Mesendoderm (in vitro differentiated cells): ENCODE data around the gene EIF1AD.
"Not testable (repeated sequence)": the region's sequence is repeated elsewhere in the genome, so short reads cannot be mapped to it uniquely, and the experiment has no call there.

Experiments
- DNase-seq: peaks from one replicate; pipeline ENCODE4 v3.0.0; 2013
- H2AK5ac ChIP-seq: 2 replicates; pipeline ENCODE4 v1.6.1; 2013; ENCODE audit warnings: low read length, inconsistent platforms
- H2BK120ac ChIP-seq: 2 replicates; pipeline ENCODE4 v1.6.1; 2013; ENCODE audit warnings: low read depth, mild to moderate bottlenecking, low read length, moderate library complexity, mixed read lengths
- H2BK15ac ChIP-seq: replicated peaks from 2 replicates; pipeline ENCODE4 v1.6.1; 2013; ENCODE audit warnings: low read depth, mild to moderate bottlenecking, moderate library complexity
- H2BK5ac ChIP-seq: 2 replicates; pipeline ENCODE4 v1.6.1; 2013; ENCODE audit warnings: low read length, inconsistent platforms
- H3K18ac ChIP-seq: 2 replicates; pipeline ENCODE4 v1.6.1; 2013; ENCODE audit warnings: mild to moderate bottlenecking, low read length, mixed read lengths
- H3K23ac ChIP-seq: one replicate; pipeline ENCODE4 v1.6.1; 2013; ENCODE audit warnings: low read length
- H3K27ac ChIP-seq: 2 replicates; pipeline ENCODE4 v1.5.1; 2013; ENCODE audit warnings: low read depth, mild to moderate bottlenecking, inconsistent platforms, low read length, moderate library complexity
- H3K27me3 ChIP-seq: 2 replicates; pipeline ENCODE4 v1.6.1; 2013; ENCODE audit warnings: low read length, control low read depth, mild to moderate bottlenecking, inconsistent platforms; ENCODE audit not compliant: insufficient read depth, poor library complexity
- H3K36me3 ChIP-seq: 2 replicates; pipeline ENCODE4 v1.6.1; 2013; ENCODE audit warnings: low read length, inconsistent platforms; ENCODE audit not compliant: control insufficient read depth, insufficient read depth
- H3K4ac ChIP-seq: one replicate; pipeline ENCODE4 v1.6.1; 2013; ENCODE audit warnings: low read depth, mild to moderate bottlenecking, low read length, moderate library complexity
- H3K4me1 ChIP-seq: 2 replicates; pipeline ENCODE4 v1.6.1; 2013; ENCODE audit warnings: low read depth, low read length, inconsistent platforms; ENCODE audit not compliant: control insufficient read depth
- H3K4me2 ChIP-seq: 2 replicates; pipeline ENCODE4 v1.6.1; 2013; ENCODE audit warnings: low read length
- H3K4me3 ChIP-seq: 2 replicates; pipeline ENCODE4 v1.5.1; 2013; ENCODE audit warnings: mild to moderate bottlenecking, low read length
- H3K56ac ChIP-seq: one replicate; pipeline ENCODE4 v1.6.1; 2013; ENCODE audit warnings: low read length
- H3K79me1 ChIP-seq: 2 replicates; pipeline ENCODE4 v1.6.1; 2013; ENCODE audit warnings: low read length, inconsistent platforms
- H3K79me2 ChIP-seq: 2 replicates; pipeline ENCODE4 v1.6.1; 2013; ENCODE audit warnings: mild to moderate bottlenecking, low read length; ENCODE audit not compliant: control insufficient read depth, insufficient read depth
- H3K9ac ChIP-seq: 2 replicates; pipeline ENCODE4 v1.6.1; 2013; ENCODE audit warnings: low read length, inconsistent platforms
- H4K5ac ChIP-seq: one replicate; pipeline ENCODE4 v1.6.1; 2013; ENCODE audit warnings: low read length
- H4K8ac ChIP-seq: one replicate; pipeline ENCODE4 v1.6.1; 2013; ENCODE audit warnings: low read depth, mild to moderate bottlenecking, control low read depth, low read length, moderate library complexity
- WGBS: extraction: QIAGEN DNeasy Blood & Tissue Kit; methylation state at CpG from one replicate; pipeline ENCODE4 v1.1.7; 2013; ENCODE audit warnings: low lambda C conversion rate, missing lambda C conversion rate; ENCODE audit not compliant: insufficient coverage; ENCODE audit errors: extremely low coverage; 5-methylcytosine and 5-hydroxymethylcytosine counted together

EIF1AD gene

DNA sequence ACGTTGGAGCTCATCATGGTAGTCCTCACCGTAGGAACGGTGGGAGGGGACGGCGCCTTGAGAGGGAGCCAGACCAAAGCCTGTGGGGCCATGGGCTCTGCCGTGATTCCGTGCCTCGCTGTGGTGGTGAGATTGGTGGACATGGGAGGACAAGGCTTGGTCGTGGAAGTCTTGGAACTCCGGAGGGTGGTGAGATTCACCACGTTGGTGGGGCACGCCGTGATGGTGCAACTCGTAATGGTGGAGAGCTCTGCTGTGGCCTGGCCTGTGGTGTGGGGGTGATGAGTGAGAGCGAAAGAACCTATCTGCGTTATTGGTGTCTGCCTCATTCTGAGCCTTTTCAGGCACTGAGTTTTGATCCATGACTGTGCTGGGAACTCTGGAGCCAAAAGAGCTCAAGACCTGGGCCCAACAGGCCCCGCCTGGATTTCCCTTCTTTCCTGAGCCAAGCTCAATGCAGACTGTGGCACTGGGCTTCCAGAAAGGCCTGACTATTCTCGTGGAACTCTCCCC is 24.1 kb upstream of the EIF1AD start, which contains the start of gene CATSPER1:
Gene CATSPER1 (minus strand): TSS at position 463 of the 513 bp plus-strand sequence. CDS start 100 bp downstream, at position 363.
- Histone ChIP-seq H3K56ac (no peak within 1 kb of the TSS), H3K27me3 (no peaks in the 10 kb centered on the region), H3K9ac (no peak within 1 kb of the TSS), H4K5ac (no peak within 1 kb of the TSS), H3K4ac (no peak within 1 kb of the TSS), H2BK5ac (no peak within 1 kb of the TSS), H4K8ac (no peak within 1 kb of the TSS), H3K79me1 (no peaks in the 10 kb centered on the region), H3K4me2 (no peak within 1 kb of the TSS), H3K36me3 (no peaks in the 10 kb centered on the region), H2BK15ac (no peak within 1 kb of the TSS), H2AK5ac (no peak within 1 kb of the TSS), H3K23ac (no peak within 1 kb of the TSS), H3K4me1 (no peaks in the 10 kb centered on the region), H3K27ac (no peak within 1 kb of the TSS), H2BK120ac (no peak within 1 kb of the TSS), H3K79me2 (no peaks in the 10 kb centered on the region), H3K4me3 (no peak within 1 kb of the TSS), H3K18ac (no peak within 1 kb of the TSS)
- WGBS, result no CpG with 5 or more reads among the region's 18 CpGs
- no peak for DNase-seq

DNA sequence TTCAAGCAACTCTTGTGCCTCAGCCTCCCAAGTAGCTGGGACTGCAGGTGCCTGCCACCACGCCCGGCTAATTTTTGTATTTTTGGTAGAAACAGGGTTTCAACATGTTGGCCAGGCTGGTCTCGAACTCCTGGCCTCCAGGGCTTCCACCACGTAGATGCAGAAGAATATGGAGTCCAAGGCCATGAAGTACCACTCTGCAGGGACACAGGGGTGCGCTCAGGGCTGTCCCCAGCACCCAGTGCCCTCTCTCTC is 21.2 kb upstream of the EIF1AD start:
- not testable (repeated sequence) for H3K27ac ChIP-seq, H3K4me1 ChIP-seq, H2BK15ac ChIP-seq, H3K4me2 ChIP-seq, DNase-seq, H3K27me3 ChIP-seq, H2BK120ac ChIP-seq, H2AK5ac ChIP-seq, H3K23ac ChIP-seq, H3K56ac ChIP-seq, H3K79me2 ChIP-seq, H4K8ac ChIP-seq, H3K36me3 ChIP-seq, H3K79me1 ChIP-seq, H3K9ac ChIP-seq, H3K4ac ChIP-seq, H2BK5ac ChIP-seq, H3K18ac ChIP-seq, H4K5ac ChIP-seq, H3K4me3 ChIP-seq
- WGBS, result no CpG with 5 or more reads among the region's 5 CpGs

DNA sequence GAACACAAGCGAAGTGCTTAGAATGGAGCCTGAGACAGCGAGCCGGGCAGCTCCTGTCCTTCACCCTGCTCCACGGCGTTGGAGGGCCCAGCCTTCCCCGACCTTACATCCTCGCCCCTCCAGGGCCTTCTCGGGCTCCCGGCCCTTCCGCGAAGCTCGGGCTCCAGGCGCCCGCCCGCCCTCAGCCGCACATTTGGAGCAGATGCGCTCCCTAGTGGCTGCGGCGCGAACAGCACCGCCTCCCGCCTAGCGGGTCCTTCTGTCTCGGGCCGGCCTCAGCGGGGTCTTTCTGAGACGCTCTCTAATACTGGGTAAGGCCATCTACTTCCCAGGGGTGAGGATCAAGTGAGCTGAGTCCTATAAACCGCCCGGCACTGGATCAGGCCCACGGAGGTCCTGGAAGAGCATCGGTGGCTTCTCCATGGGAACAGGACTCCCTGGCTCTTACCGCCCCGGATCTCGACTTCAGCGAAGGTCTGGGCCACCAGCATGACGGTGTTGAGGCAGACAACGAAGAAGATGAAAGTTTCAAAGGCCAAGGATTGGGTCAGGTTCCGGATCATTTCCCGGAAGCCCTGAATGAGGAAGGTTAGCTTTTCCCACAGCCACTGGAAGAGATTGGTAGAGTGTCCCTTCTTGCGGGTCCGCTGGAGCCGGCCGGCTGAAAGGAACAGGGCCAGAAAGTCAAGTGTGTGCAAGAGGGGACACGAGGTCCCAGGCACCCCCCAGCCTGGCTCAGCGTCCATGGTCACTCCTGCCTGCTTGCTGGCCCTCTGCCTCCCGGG is 20.6 kb upstream of the EIF1AD start:
- no peak overlapping the region for H3K4me2 ChIP-seq

DNA sequence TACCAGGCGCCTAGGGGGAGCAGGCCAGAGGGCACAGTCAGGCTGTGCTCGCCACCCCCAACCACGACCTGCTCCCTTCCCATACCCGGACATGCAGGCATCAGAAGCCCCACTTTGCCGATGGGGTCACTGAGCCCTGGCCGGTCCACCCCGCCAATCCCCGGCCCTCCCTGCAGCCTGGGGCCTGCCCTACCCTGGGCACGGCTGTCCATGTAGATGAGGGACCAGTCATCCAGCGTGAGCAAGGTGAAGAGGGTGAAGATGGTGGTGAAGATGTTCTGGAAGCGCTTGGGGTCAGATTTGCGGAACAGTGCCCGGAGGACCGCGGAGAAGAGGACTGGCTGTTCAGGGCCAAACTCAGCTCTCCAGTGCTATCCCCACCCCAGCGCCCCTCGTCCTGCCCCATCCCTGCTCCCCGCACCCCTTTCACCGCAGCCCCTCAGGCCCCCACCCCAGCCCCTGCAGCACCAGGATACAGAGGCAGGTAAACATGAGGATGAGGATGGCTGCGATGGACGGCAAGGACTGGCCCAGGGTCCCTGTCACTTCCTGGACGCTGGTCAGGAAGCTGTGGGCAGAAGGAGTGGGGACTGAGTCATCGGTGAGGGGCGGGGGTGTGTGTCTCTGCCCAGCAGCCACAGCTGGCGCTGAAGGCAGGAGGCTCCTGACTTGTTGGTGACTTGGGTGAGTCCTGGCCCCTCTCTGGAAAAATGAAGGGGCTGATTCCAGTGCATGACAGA is 18.8 kb upstream of the EIF1AD start:
- H2BK15ac ChIP-seq, result no peak overlapping the region
- no peak overlapping the region for H3K4me2 ChIP-seq
- no peak overlapping the region for H4K5ac ChIP-seq
- no peaks in the 10 kb centered on the region for H3K36me3 ChIP-seq
- no peak overlapping the region for H2AK5ac ChIP-seq
- no peak overlapping the region for H3K18ac ChIP-seq
- no peak overlapping the region for H3K4ac ChIP-seq
- no peak overlapping the region for H3K23ac ChIP-seq
- no peaks in the 10 kb centered on the region for H3K4me1 ChIP-seq
- H3K4me3 ChIP-seq, result no peak overlapping the region
- DNase-seq, result no peak
- H3K9ac ChIP-seq, result no peak overlapping the region
- H3K56ac ChIP-seq, result no peak overlapping the region
- no peaks in the 10 kb centered on the region for H3K79me2 ChIP-seq
- no peaks in the 10 kb centered on the region for H3K79me1 ChIP-seq
- no peak overlapping the region for H3K27ac ChIP-seq
- H4K8ac ChIP-seq, result no peak overlapping the region
- H2BK5ac ChIP-seq, result no peak overlapping the region
- H2BK120ac ChIP-seq, result no peak overlapping the region
- no peaks in the 10 kb centered on the region for H3K27me3 ChIP-seq
- no CpG with 5 or more reads among the region's 25 CpGs for WGBS

More for the DNA sequence above, 20.6 kb upstream of the EIF1AD start:
- no peaks in the 10 kb centered on the region for H3K79me2 ChIP-seq
- no peak overlapping the region for H4K5ac ChIP-seq
- H3K56ac ChIP-seq, result peak overlapping the region; percentile 76
- no peaks in the 10 kb centered on the region for H3K36me3 ChIP-seq
- H2BK120ac ChIP-seq, result no peak overlapping the region
- H3K18ac ChIP-seq, result no peak overlapping the region
- no peak overlapping the region for H3K4me3 ChIP-seq
- no peak overlapping the region for H4K8ac ChIP-seq
- no peak overlapping the region for H2AK5ac ChIP-seq
- peak; percentile 82 for DNase-seq
- no peaks in the 10 kb centered on the region for H3K27me3 ChIP-seq
- H3K9ac ChIP-seq, result no peak overlapping the region
- WGBS, result no CpG with 5 or more reads among the region's 46 CpGs
- no peak overlapping the region for H2BK15ac ChIP-seq
- H3K27ac ChIP-seq, result no peak overlapping the region
- H3K4me1 ChIP-seq, result no peaks in the 10 kb centered on the region
- no peak overlapping the region for H3K4ac ChIP-seq
- no peak overlapping the region for H2BK5ac ChIP-seq
- H3K79me1 ChIP-seq, result no peaks in the 10 kb centered on the region
- no peak overlapping the region for H3K23ac ChIP-seq

DNA sequence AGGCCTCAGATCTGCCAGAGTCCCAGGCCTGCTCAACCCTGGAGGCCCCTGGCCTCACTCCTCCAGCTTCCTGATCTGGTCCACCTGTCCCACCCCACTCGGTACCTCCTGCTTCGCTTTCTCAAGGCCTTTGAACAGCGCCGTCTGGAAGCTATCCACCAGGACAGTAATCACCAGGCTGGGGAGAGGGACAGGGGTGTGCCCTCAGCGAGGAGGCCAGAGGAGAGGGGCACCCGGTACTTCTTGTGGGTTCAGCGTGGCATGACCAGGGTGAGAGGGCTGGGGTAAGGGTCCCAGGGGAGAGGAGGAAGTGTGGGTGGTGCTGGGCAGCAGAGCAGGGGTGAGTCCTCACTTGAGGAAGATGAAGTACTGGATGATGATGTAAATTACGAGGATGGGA is 18.3 kb upstream of the EIF1AD start:
- no peak for DNase-seq

More for the DNA sequence above, 18.3 kb upstream of the EIF1AD start:
- Histone ChIP-seq H2AK5ac (no peak overlapping the region), H3K4ac (no peak overlapping the region), H3K27me3 (no peaks in the 10 kb centered on the region), H2BK15ac (no peak overlapping the region), H4K8ac (no peak overlapping the region), H3K27ac (no peak overlapping the region), H3K79me1 (no peaks in the 10 kb centered on the region), H3K79me2 (no peaks in the 10 kb centered on the region), H3K23ac (no peak overlapping the region), H3K9ac (no peak overlapping the region), H3K4me3 (no peak overlapping the region), H2BK120ac (no peak overlapping the region), H3K4me1 (no peaks in the 10 kb centered on the region), H3K18ac (no peak overlapping the region), H2BK5ac (no peak overlapping the region), H3K4me2 (no peak overlapping the region), H4K5ac (no peak overlapping the region), H3K56ac (no peak overlapping the region), H3K36me3 (no peaks in the 10 kb centered on the region)
- WGBS, result no CpG with 5 or more reads among the region's 8 CpGs
